Large intestine (tissue), 3 donors: ENCODE results near the gene ACTL6A. TPM values are rescaled to one million over a fixed set of nuclear protein-coding genes. Genes with fewer than 3 reads are reported as not detected.

Experiments used
- DNase-seq, 2 donors: peaks; one replicate each; pipeline versions ENCODE4 v3.0.0 to v3.0.0-alpha.2; 2013
- H3K27ac ChIP-seq: one replicate; pipeline ENCODE4 v1.5.1; 2013; ENCODE audit warnings: low read length
- H3K27me3 ChIP-seq: 2 replicates; pipeline ENCODE4 v1.6.1; 2013; ENCODE audit warnings: low read length; ENCODE audit not compliant: control insufficient read depth, insufficient read depth
- H3K36me3 ChIP-seq: 2 replicates; pipeline ENCODE4 v1.6.1; 2013; ENCODE audit warnings: low read length; ENCODE audit not compliant: control insufficient read depth, insufficient read depth
- H3K4me1 ChIP-seq: one replicate; pipeline ENCODE4 v1.6.1; 2013; ENCODE audit warnings: low read length; ENCODE audit not compliant: control insufficient read depth, insufficient read depth
- H3K4me3 ChIP-seq: one replicate; pipeline ENCODE4 v1.5.1; 2013; ENCODE audit warnings: low read length
- H3K9me3 ChIP-seq: one replicate; pipeline ENCODE4 v1.6.1; 2013; ENCODE audit warnings: mild to moderate bottlenecking, low read depth, low read length, moderate library complexity; ENCODE audit not compliant: control insufficient read depth
- WGBS: methylation state at CpG from one replicate; pipeline ENCODE4 v1.1.5; 2013; ENCODE audit warnings: low lambda C conversion rate; ENCODE audit not compliant: insufficient coverage; 5-methylcytosine and 5-hydroxymethylcytosine counted together
- polyA plus RNA-seq: library from polyadenylated mRNA; unstranded; fragments of 120-200 nt; gene quantifications from one replicate; pipeline ENCODE4 v1.2.1, GENCODE V29; 2013

ACTL6A gene
- polyA plus RNA-seq, 1 donor = 56.7 TPM

DNA sequence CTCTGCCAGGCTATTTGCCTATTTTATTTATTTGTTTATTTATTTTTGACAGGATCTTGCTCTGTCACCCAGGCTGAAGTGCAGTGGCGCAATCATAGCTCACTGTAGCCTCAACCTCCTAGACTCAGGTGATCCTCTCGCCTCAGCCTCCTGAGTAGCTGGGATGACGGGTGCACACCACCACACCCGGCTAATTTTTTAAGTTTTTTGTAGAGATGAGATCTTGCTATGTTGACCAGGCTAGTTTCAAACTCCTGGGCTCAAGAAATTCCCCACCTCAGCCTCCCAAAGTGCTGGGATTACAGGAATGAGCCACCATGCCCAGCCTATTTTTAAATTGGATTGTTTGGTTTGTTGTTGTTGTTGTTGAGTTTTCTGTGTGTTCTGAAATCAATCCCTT lies 47.3 kb downstream of the ACTL6A start:
- Histone ChIP-seq H3K4me1 (no peaks in the 10 kb centered on the region), H3K27ac (no peak overlapping the region), H3K4me3 (no peak overlapping the region), H3K9me3 (no peaks in the 10 kb centered on the region), H3K27me3 (no peaks in the 10 kb centered on the region), H3K36me3 (peaks cover 18% of the 10 kb centered on the region)
- DNase-seq = no peak
- WGBS = 100% methylated on average over 2 of the region's 4 CpGs

DNA sequence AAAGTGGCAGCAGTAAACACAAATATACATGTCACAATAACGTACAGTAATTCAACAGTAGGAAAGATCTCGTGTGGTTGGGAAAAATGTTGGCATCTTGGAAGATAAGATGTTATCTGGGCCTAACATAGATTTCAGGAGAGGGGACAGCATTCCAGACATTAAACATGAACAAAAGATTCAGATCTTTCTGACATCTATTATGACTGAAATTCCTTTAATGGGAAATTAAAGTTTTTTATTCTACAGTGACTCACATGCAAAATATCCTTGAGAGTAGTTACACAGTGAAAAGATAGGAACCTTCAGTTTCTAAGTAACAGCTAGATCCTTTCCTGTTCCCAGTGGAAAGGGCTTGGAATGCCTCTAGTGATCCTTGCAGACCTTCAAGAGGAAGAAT lies 51.1 kb downstream of the ACTL6A start:
- H3K4me3 ChIP-seq = no peak overlapping the region
- no CpG with 5 or more reads among the region's 2 CpGs for WGBS
- H3K36me3 ChIP-seq = peaks cover 24% of the 10 kb centered on the region
- no peaks in the 10 kb centered on the region for H3K4me1 ChIP-seq
- no peaks in the 10 kb centered on the region for H3K9me3 ChIP-seq
- DNase-seq = no peak
- H3K27ac ChIP-seq = no peak overlapping the region
- no peaks in the 10 kb centered on the region for H3K27me3 ChIP-seq

DNA sequence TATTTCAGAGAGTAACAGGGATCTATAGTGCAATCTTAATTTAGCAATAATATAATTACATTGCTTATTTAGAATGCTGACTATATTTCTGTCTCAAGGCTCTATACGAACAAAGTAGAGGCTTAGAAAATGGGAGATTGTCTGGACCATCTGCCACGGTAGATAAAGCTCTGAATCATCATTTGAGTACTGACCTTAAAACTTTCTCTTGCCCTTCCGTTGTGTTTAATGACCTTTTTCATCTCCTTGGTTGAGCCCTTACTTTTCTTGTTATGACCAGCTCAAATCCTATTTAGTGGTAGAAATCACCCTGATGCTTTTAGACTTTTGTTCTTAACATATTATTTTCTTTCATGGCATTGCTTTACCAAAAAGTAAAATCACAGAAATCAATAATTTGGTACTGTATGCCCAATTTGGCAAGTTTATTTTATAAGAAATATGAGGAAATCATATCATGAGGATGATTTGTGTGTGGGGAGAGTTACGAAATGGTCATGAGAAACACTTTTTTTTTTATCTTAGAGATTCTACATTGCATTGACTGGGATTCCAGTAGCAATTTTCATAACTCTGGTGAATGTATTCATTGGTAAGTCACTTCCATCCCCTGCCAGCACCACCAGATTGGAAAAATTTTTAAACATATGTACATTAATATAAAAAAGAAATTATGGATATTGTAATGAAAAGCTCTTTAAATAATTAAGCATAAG lies 52.9 kb downstream of the ACTL6A start:
- WGBS = 100% methylated on average over 2 of the region's 4 CpGs
- Histone ChIP-seq H3K27me3 (no peaks in the 10 kb centered on the region), H3K36me3 (peaks cover 18% of the 10 kb centered on the region), H3K4me1 (no peaks in the 10 kb centered on the region), H3K9me3 (no peaks in the 10 kb centered on the region), H3K4me3 (no peak overlapping the region), H3K27ac (no peak overlapping the region)
- DNase-seq = no peak

DNA sequence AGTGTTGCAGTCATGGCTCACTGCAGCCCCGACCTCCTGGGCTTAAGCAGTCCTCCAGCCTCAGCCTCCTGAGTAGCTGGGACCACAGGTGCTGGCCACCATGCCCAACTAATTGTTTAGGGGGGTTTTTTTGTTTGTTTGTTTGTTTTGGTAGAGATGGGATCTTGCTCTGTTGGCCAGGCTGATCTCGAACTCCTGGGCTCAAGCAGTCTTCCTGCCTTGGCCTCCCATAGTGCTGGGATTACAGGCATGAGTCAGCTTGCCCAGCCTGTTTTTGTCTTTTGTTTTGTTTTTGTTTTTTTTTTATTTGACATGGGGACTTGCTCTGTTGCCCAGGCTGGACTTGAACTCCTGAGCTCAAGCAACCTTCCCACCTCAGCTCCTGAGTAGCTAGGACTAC lies 59.3 kb downstream of the ACTL6A start:
- no peak for DNase-seq
- WGBS = no CpG with 5 or more reads among the region's 2 CpGs
- no peak overlapping the region for H3K27ac ChIP-seq
- peaks cover 50% of the 10 kb centered on the region for H3K36me3 ChIP-seq
- no peaks in the 10 kb centered on the region for H3K9me3 ChIP-seq
- H3K4me1 ChIP-seq = no peaks in the 10 kb centered on the region
- no peak overlapping the region for H3K4me3 ChIP-seq
- H3K27me3 ChIP-seq = no peaks in the 10 kb centered on the region

DNA sequence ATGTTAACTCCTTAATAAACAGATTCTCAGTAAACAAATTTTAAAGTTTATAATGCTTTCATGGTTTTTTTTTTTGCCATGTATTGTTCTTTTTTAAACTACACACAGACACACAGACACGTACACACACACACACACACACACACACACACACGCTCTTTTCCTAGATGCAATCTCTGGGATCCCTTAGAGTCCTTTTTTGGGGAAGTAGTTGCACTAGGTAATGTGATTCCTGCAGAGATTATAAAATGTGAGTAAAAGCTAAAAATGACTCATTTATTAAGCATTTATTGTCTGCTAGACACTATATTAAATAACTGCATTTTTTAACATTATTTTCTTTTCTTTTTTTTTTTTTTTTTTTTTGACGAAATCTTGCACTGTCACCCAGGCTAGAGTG lies 61.7 kb downstream of the ACTL6A start:
- Histone ChIP-seq H3K27ac (no peak overlapping the region), H3K36me3 (peaks cover 37% of the 10 kb centered on the region), H3K4me1 (no peaks in the 10 kb centered on the region), H3K9me3 (no peaks in the 10 kb centered on the region), H3K4me3 (no peak overlapping the region), H3K27me3 (no peaks in the 10 kb centered on the region)
- WGBS = no CpG with 5 or more reads among the region's 3 CpGs
- no peak for DNase-seq

DNA sequence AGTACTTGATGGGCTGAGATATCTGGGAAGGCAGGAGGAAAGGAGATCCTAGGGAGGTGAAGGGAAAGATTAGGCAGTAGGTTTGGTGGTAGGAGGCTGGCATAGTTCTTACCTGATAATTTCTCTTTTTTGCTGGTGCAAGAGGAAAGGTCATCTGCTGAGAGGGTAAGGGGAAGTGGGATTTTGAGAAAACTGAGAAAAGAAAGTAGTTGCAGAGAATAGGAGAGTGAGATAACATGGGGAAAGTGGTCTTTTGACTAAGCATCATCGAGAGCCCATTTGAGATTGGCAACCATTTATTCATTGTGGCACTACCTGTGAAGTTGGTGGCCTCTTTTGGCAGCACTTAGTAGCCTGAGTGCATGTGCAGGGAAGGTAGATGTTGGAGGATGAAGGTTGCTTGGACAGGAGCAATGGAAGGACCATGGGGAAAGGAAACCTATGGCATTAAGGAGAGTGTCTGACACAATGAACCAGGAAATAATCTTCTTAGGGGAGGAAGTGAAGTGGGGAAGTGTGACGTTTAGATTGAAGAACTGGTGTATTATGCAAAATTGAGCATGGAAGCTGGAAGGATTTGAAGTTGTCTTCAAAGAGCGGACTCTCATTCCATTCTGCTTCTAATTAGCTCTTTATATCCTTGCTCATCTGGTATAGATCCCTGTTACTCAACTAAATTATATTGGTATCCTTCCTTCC lies 68.2 kb downstream of the ACTL6A start:
- H3K4me1 ChIP-seq = no peaks in the 10 kb centered on the region
- no peak overlapping the region for H3K4me3 ChIP-seq
- H3K27ac ChIP-seq = no peak overlapping the region
- no peaks in the 10 kb centered on the region for H3K27me3 ChIP-seq
- 100% methylated on average over 1 of the region's 3 CpGs for WGBS
- H3K9me3 ChIP-seq = no peaks in the 10 kb centered on the region
- no peaks in the 10 kb centered on the region for H3K36me3 ChIP-seq
- DNase-seq = no peak

Other genes starting within 250 kb of the ACTL6A start
- gene ZNF639, start 239.9 kb upstream of the ACTL6A start, polyA plus RNA-seq = 41.8 TPM
- 38.8 TPM for gene MFN1, start 215.2 kb upstream of the ACTL6A start, polyA plus RNA-seq
- 17.7 TPM for gene GNB4, start 111.5 kb upstream of the ACTL6A start, polyA plus RNA-seq
- 39.1 TPM for gene MRPL47, start 41.7 kb downstream of the ACTL6A start, polyA plus RNA-seq
- 148 TPM for gene NDUFB5, start 41.9 kb downstream of the ACTL6A start, polyA plus RNA-seq
- gene USP13, start 90.1 kb downstream of the ACTL6A start, polyA plus RNA-seq = 4.7 TPM